ENCODE data around the gene NCOA1. TPM values are rescaled to one million over a fixed set of nuclear protein-coding genes. Genes with fewer than 3 reads are reported as not detected.
A peak's percentile ranks its signal among the peaks of the same experiment; 100 is the strongest.

The NCOA1 gene
- total RNA-seq, 1 donor from 2014 or later = 3.4 TPM

- no peak for DNase-seq (ENCODE audit: low read depth)
- no peak overlapping the region for H3K4me3 ChIP-seq (ENCODE audit: low read depth, low read length)
- no peaks in the 10 kb centered on the region for H3K36me3 ChIP-seq (ENCODE audit: control insufficient read depth, insufficient read depth, low read length)
- TF ChIP-seq CTCF (IDR thresholded peaks at IDR 0.05; ENCODE audit: insufficient read depth, low read length, severe bottlenecking) = no peak
- FAIRE-seq = no peak
- H3K27me3 ChIP-seq (ENCODE audit: control insufficient read depth, insufficient read depth, low read length) = no peaks in the 10 kb centered on the region
These were observed 24.8 kb downstream of the NCOA1 start for GRCh38 chr2:24515831-24516230.

- DNase-seq (ENCODE audit: low read depth) (no peak), FAIRE-seq (no peak)
- Histone ChIP-seq H3K4me3 (ENCODE audit: low read depth, low read length) (no peak overlapping the region), H3K36me3 (ENCODE audit: control insufficient read depth, insufficient read depth, low read length) (no peaks in the 10 kb centered on the region), H3K27me3 (ENCODE audit: control insufficient read depth, insufficient read depth, low read length) (no peaks in the 10 kb centered on the region)
- no peak for TF ChIP-seq CTCF (IDR thresholded peaks at IDR 0.05; ENCODE audit: insufficient read depth, low read length, severe bottlenecking)
These were observed 26.2 kb downstream of the NCOA1 start for GRCh38 chr2:24517247-24517646.

- DNase-seq (ENCODE audit: low read depth) = no peak
- H3K36me3 ChIP-seq (ENCODE audit: control insufficient read depth, insufficient read depth, low read length) = no peaks in the 10 kb centered on the region
- no peak for FAIRE-seq
- no peaks in the 10 kb centered on the region for H3K27me3 ChIP-seq (ENCODE audit: control insufficient read depth, insufficient read depth, low read length)
- H3K4me3 ChIP-seq (ENCODE audit: low read depth, low read length) = no peak overlapping the region
- no peak for TF ChIP-seq CTCF (IDR thresholded peaks at IDR 0.05; ENCODE audit: insufficient read depth, low read length, severe bottlenecking)
These were observed 29.1 kb downstream of the NCOA1 start for GRCh38 chr2:24520175-24520574.

DNA sequence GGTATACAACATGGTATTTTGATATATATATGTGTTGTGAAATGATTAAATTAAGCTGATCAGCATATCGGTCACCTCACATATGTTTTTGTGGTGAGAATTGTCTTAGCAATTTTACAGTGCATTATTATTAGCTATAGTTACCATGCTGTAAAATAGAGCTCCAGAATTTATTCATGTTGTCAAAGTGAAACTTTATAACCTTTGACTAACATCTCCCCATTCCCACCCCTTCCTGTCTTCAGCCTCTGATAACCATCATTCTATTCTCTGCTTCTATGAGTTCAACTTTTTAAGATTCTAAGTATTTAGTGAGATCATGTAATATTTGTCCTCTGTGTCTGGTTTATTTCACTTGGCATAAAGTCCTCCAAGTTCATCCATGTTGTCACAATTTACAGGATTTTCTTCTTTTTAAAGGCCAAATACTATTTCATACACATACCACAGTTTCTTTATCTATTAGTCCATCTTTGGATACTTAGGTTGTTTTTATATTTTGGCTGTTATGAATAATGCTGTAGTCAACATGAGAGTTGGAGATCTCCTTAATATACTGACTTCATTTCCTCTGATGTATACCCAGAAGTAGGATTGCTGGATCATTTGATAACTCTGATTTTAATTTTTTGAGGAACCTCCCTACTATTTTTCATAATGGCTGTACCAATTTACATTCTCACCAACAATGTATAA lies 30.3 kb downstream of the NCOA1 start:
- DNase-seq (ENCODE audit: low read depth) (no peak), FAIRE-seq (no peak)
- Histone ChIP-seq H3K4me3 (ENCODE audit: low read depth, low read length) (no peak overlapping the region), H3K36me3 (ENCODE audit: control insufficient read depth, insufficient read depth, low read length) (no peaks in the 10 kb centered on the region), H3K27me3 (ENCODE audit: control insufficient read depth, insufficient read depth, low read length) (no peaks in the 10 kb centered on the region)
- TF ChIP-seq CTCF (IDR thresholded peaks at IDR 0.05; ENCODE audit: insufficient read depth, low read length, severe bottlenecking) = no peak

DNA sequence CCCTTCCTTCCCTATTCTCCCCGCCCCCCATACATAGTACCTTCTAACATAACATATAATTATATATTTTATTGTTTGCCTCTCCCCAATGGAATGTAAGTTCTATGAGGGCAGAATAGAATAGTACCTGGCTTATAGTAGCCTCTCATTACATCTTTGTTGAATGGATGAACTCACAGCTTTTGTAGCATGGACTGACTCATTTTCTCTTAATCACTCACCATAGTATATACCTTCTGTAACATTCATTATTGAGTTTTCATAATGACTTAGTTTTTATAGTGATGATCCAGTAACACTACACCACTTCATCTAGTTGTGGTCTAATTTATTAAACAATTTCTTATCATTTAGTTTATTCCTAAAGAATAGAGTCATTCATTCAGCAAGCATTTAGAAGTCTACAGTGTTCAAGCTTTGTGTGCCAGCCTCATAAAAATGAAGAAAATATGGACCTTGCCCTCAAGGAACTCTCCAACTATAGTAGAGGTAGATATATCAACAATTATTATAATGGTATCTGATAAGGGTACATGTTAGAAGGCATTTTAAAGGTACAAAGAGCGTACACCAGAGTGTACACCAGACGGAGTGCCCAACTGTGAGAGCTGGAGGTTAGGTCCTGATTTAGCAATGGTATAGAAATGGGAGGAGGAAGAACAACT lies 31.1 kb downstream of the NCOA1 start:
- Histone ChIP-seq H3K27me3 (ENCODE audit: control insufficient read depth, insufficient read depth, low read length) (no peaks in the 10 kb centered on the region), H3K4me3 (ENCODE audit: low read depth, low read length) (no peak overlapping the region), H3K36me3 (ENCODE audit: control insufficient read depth, insufficient read depth, low read length) (no peaks in the 10 kb centered on the region)
- no peak for FAIRE-seq
- DNase-seq (ENCODE audit: low read depth) = peak; percentile 12
- TF ChIP-seq CTCF (IDR thresholded peaks at IDR 0.05; ENCODE audit: insufficient read depth, low read length, severe bottlenecking) = no peak

Data from bronchial epithelial cell (primary cell).